Astrocyte (in vitro differentiated cells and primary cell): ENCODE data around the gene TMBIM4. TPM values are rescaled to one million over a fixed set of nuclear protein-coding genes. Genes with fewer than 3 reads are reported as not detected.

Experiments used
- DNase-seq: peaks from one replicate; pipeline ENCODE4 v3.0.0-alpha.2; 2010; ENCODE audit warnings: low read depth
- FAIRE-seq: peaks from 2 replicates; lab custom pipeline; 2011; peaks lifted over from hg19 to GRCh38; lab: Jason Lieb, UNC
- H2AFZ ChIP-seq: 2 replicates; pipeline ENCODE4 v1.6.0; 2012; ENCODE audit warnings: low read depth, low read length, inconsistent platforms
- H3K27ac ChIP-seq: 2 replicates; pipeline ENCODE4 v1.5.1; 2011; ENCODE audit warnings: low read depth, low read length, inconsistent platforms
- H3K27me3 ChIP-seq: 2 replicates; pipeline ENCODE4 v1.6.0; 2011; ENCODE audit warnings: low read length, inconsistent platforms; ENCODE audit not compliant: insufficient read depth
- H3K36me3 ChIP-seq: 2 replicates; pipeline ENCODE4 v1.5.1; 2011; ENCODE audit warnings: low read length, inconsistent platforms; ENCODE audit not compliant: insufficient read depth
- H3K4me1 ChIP-seq: 2 replicates; pipeline ENCODE4 v1.5.1; 2011; ENCODE audit warnings: low read length, inconsistent platforms; ENCODE audit not compliant: insufficient read depth
- H3K4me2 ChIP-seq: 2 replicates; pipeline ENCODE4 v1.6.0; 2012; ENCODE audit warnings: low read length, inconsistent platforms
- H3K4me3 ChIP-seq: 2 replicates; pipeline ENCODE4 v1.5.1; 2011; ENCODE audit warnings: low read depth, mild to moderate bottlenecking, low read length, inconsistent platforms; ENCODE audit not compliant: insufficient read depth
- H3K79me2 ChIP-seq: 2 replicates; pipeline ENCODE4 v1.6.0; 2012; ENCODE audit warnings: mild to moderate bottlenecking, low read length, inconsistent platforms; ENCODE audit not compliant: insufficient read depth
- H3K9ac ChIP-seq: 2 replicates; pipeline ENCODE4 v1.6.0; 2012; ENCODE audit warnings: mild to moderate bottlenecking, low read length, inconsistent platforms
- H3K9me3 ChIP-seq: 2 replicates; pipeline ENCODE4 v1.5.1; 2012; ENCODE audit warnings: low read depth, mild to moderate bottlenecking, low read length, inconsistent platforms; ENCODE audit not compliant: insufficient read depth
- H4K20me1 ChIP-seq: 2 replicates; pipeline ENCODE4 v1.6.0; 2012; ENCODE audit warnings: low read length, inconsistent platforms; ENCODE audit not compliant: insufficient read depth
- H3K27ac Mint-ChIP-seq: one replicate; pipeline ENCODE4 v1.8.0; 2021; ENCODE audit warnings: mild to moderate bottlenecking, mixed read lengths; ENCODE audit not compliant: unreplicated experiment
- H3K27me3 Mint-ChIP-seq: one replicate; pipeline ENCODE4 v1.8.0; 2021; ENCODE audit warnings: low read depth, mixed read lengths; ENCODE audit not compliant: unreplicated experiment
- H3K36me3 Mint-ChIP-seq: one replicate; pipeline ENCODE4 v1.8.0; 2021; ENCODE audit warnings: low read depth, mixed read lengths; ENCODE audit not compliant: unreplicated experiment
- H3K4me1 Mint-ChIP-seq: one replicate; pipeline ENCODE4 v1.8.0; 2021; ENCODE audit warnings: low read depth, mixed read lengths; ENCODE audit not compliant: unreplicated experiment
- H3K4me3 Mint-ChIP-seq: one replicate; pipeline ENCODE4 v1.8.0; 2021; ENCODE audit warnings: mild to moderate bottlenecking, moderate library complexity, mixed read lengths; ENCODE audit not compliant: unreplicated experiment
- H3K9me3 Mint-ChIP-seq: one replicate; pipeline ENCODE4 v1.8.0; 2021; ENCODE audit warnings: mild to moderate bottlenecking, mixed read lengths; ENCODE audit not compliant: unreplicated experiment
- CTCF ChIP-seq: IDR thresholded peaks from 2 replicates; pipeline ENCODE4 v1.5.1; 2011; ENCODE audit warnings: low read depth, mild to moderate bottlenecking, inconsistent platforms, low read length, moderate library complexity; ENCODE audit not compliant: insufficient read depth
- EZH2 ChIP-seq: IDR thresholded peaks from 2 replicates; pipeline ENCODE4 v1.6.1; 2012; ENCODE audit warnings: mild to moderate bottlenecking, low read length, inconsistent platforms; ENCODE audit not compliant: insufficient read depth
- total RNA-seq: library from RNA; stranded (reverse); gene quantifications from 2 replicates; pipeline ENCODE4 v1.2.1, GENCODE V29; 2021

The TMBIM4 gene
- total RNA-seq, 1 donor from 2014 or later: 41.5 TPM

DNA sequence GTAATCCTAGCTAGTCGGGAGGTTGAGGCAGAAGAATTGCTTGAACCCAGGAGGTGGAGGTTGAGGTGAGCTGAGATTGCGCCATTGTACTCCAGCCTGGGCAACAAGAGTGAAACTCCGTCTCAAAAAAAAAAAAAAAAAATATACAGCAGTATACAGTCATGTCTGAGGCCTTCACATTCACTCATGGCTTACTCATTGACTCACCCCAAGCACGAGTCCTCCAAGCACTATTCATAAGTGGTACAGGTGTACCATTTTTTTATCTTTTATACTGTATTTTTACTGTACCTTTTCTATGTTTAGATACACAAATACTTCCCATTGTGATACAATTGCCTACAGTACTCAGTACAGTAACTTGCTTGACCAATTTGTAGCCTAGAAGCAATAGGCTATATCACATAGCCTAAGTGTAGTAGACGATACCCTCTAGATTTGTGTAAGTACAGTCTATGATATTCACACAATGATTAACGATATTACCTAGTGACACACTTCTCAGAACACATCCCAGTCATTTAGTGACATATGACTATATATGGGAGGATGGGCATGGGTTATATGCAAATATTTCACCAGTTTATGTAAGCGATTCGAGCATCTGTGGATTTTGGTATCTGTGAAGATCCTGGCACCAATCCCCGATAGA, 51.4 kb downstream of the TMBIM4 start:
- H3K27me3 ChIP-seq: no peaks in the 10 kb centered on the region

DNA sequence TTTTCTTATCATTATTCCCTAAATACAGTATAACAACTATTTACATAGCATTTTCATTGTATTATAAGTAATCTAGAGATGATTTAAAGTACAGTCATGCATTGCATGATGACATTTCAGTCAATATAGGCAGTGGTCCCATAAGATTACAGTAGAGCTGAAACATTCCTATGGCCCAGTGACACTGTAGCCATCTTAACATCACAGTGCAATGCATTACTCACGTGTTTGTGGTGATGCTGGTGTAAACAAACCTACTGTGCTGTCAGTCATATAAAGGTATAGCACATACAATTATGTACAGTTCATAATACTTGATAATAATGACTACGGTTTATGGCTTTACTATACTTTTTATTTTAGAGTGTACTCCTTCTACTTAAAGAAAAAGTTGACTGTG, 52.6 kb downstream of the TMBIM4 start:
- H2AFZ ChIP-seq: no peak overlapping the region
- DNase-seq: no peak
- FAIRE-seq: no peak
- H3K4me3 ChIP-seq: no peak overlapping the region
- H4K20me1 ChIP-seq: no peaks in the 10 kb centered on the region
- H3K36me3 ChIP-seq: no peaks in the 10 kb centered on the region
- Mint-ChIP-seq H3K9me3 (no peaks in the 10 kb centered on the region), H3K27ac (no peak overlapping the region), H3K36me3 (peaks cover 2% of the 10 kb centered on the region), H3K4me3 (no peak overlapping the region), H3K27me3 (no peaks in the 10 kb centered on the region), H3K4me1 (no peaks in the 10 kb centered on the region)
- no peak overlapping the region for H3K9ac ChIP-seq
- H3K27me3 ChIP-seq: no peaks in the 10 kb centered on the region
- no peak overlapping the region for H3K27ac ChIP-seq
- H3K9me3 ChIP-seq: no peaks in the 10 kb centered on the region
- H3K4me2 ChIP-seq: no peak overlapping the region
- H3K4me1 ChIP-seq: no peaks in the 10 kb centered on the region
- no peaks in the 10 kb centered on the region for H3K79me2 ChIP-seq
- TF ChIP-seq CTCF (no peak), EZH2 (no peak)

More for the DNA sequence above, 51.4 kb downstream of the TMBIM4 start:
- no peak for TF ChIP-seq EZH2
- TF ChIP-seq CTCF: no peak
- no peak overlapping the region for H3K4me3 Mint-ChIP-seq
- no peak overlapping the region for H3K4me2 ChIP-seq
- no peaks in the 10 kb centered on the region for H4K20me1 ChIP-seq
- DNase-seq (peak; percentile 20), FAIRE-seq (no peak)
- no peaks in the 10 kb centered on the region for H3K4me1 ChIP-seq
- H3K4me3 ChIP-seq: no peak overlapping the region
- H2AFZ ChIP-seq: no peak overlapping the region
- no peaks in the 10 kb centered on the region for H3K79me2 ChIP-seq
- H3K36me3 ChIP-seq: no peaks in the 10 kb centered on the region
- H3K9ac ChIP-seq: no peak overlapping the region
- no peaks in the 10 kb centered on the region for H3K9me3 Mint-ChIP-seq
- H3K9me3 ChIP-seq: no peaks in the 10 kb centered on the region
- no peak overlapping the region for H3K27ac ChIP-seq
- peaks cover 2% of the 10 kb centered on the region for H3K36me3 Mint-ChIP-seq
- no peaks in the 10 kb centered on the region for H3K4me1 Mint-ChIP-seq
- no peak overlapping the region for H3K27ac Mint-ChIP-seq
- no peaks in the 10 kb centered on the region for H3K27me3 Mint-ChIP-seq

- no peak for DNase-seq
- H3K9me3 ChIP-seq: no peaks in the 10 kb centered on the region
- Mint-ChIP-seq H3K36me3 (peaks cover 2% of the 10 kb centered on the region), H3K9me3 (no peaks in the 10 kb centered on the region), H3K4me3 (no peak overlapping the region), H3K27ac (no peak overlapping the region), H3K4me1 (peaks cover 4% of the 10 kb centered on the region), H3K27me3 (no peaks in the 10 kb centered on the region)
- H3K36me3 ChIP-seq: no peaks in the 10 kb centered on the region
- no peaks in the 10 kb centered on the region for H3K27me3 ChIP-seq
- H2AFZ ChIP-seq: no peak overlapping the region
- no peak for FAIRE-seq
- TF ChIP-seq EZH2 (no peak), CTCF (no peak)
- H4K20me1 ChIP-seq: no peaks in the 10 kb centered on the region
- H3K4me3 ChIP-seq: no peak overlapping the region
- H3K4me1 ChIP-seq: no peaks in the 10 kb centered on the region
- no peak overlapping the region for H3K4me2 ChIP-seq
- no peak overlapping the region for H3K27ac ChIP-seq
- H3K9ac ChIP-seq: no peak overlapping the region
- H3K79me2 ChIP-seq: no peaks in the 10 kb centered on the region
Measured at GRCh38 chr12:66115071-66115600, 54.7 kb downstream of the TMBIM4 start.
